Activated T-helper 9 cell treated with anti-CD3 and anti-CD28 coated beads, Interleukin-2, amount 50 U/mL, for 16 hours (primary cell): Measurements from ENCODE around the gene KBTBD2.
"Not testable (repeated sequence)": the region's sequence is repeated elsewhere in the genome, so short reads cannot be mapped to it uniquely, and the experiment has no call there.

Experiments
- DNase-seq: peaks from one replicate; pipeline ENCODE4 v3.0.0-alpha.2; 2020; ENCODE audit warnings: low read depth

The KBTBD2 gene

GRCh38 chr7:32855837-32856775, 35.5 kb downstream of the KBTBD2 start:
- not testable (repeated sequence) for DNase-seq

GRCh38 chr7:32850654-32851053, 40.9 kb downstream of the KBTBD2 start:
- not testable (repeated sequence) for DNase-seq

DNA sequence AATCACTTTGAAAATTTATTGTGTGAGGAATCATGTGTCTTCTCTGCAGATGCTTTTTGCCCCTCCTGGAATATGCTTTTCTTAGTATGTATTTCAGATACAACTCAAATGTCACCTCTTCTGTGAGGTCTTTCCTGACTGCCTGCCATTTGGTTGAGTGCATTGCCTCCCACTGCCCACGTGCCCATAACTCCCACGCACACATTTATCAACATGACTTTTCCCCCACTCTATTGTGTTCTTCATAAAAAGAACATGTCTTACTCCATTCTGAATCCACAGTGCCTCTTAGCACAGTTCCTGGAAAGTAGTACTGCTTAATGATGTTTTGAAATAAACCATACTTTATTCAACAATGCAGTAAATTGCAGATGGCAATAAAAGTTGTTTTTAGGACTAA, 42.9 kb downstream of the KBTBD2 start:
- DNase-seq: not testable (repeated sequence)

DNA sequence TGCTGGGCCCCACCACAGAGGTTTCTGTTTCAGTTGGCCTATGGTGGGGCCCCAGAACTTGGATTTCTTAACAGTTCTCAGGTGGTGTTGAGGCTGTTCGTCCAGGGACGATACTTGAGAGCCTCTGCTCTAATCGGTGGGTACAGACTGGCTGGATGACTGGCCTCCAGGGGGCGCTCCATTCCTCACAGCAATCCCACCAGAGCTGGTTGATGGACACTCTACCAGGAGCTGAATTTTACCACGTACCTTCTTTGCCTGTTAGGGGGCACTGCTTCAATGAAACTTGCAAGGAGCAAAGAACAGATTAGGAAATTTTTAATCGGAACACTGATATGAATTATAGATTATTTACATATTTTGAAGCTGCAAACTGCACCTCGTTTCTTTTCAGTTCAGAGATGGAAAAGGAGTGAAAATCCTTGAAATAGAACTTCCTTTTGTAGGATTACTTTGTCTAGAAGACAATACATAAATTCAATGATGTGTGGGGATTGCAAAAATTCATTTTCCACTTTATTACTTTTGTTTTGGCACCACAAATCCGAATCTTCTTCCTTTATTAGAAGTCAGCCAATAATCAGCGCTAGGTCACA, 44.8 kb downstream of the KBTBD2 start:
- DNase-seq: peak; percentile 85

DNA sequence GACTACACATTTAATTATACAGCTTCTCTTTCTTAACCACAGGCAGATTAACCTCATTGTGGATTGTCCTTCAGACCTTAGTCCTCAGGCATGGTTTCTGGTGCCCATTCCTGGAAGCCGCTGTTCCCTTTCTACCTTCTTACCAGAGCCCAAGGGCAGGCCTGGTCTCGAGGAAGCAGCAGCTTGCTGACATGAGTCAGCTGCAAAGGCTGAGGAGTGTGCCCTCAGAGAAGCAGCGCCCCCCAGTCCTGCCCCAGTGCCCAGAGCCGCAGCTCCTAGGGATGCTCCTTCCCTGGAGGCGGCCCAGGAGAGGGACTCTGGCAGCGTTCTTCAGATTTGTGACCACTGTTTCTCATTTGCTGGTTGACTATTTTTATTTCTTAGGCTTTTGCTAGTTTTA, 46.8 kb downstream of the KBTBD2 start:
- not testable (repeated sequence) for DNase-seq

DNA sequence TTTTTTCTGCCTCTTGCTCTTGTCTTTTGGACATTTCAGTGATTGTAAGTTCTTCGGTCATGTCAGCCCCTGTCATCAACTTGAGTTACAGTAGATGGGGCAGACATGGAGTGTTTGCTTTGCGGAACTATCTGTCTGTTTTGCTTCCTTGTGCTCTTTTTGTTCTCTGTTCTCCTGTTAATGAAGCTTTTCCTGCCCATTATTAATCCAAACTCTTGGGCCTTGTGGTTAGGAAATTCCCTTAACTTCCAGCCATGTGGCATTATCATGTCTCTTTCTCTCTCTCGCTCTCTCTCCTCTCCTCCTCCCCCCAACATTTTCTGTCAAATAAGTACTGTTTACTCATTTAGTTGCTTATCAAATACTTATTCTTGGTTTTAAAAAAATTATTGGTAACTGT, 47.8 kb downstream of the KBTBD2 start:
- DNase-seq: not testable (repeated sequence)

DNA sequence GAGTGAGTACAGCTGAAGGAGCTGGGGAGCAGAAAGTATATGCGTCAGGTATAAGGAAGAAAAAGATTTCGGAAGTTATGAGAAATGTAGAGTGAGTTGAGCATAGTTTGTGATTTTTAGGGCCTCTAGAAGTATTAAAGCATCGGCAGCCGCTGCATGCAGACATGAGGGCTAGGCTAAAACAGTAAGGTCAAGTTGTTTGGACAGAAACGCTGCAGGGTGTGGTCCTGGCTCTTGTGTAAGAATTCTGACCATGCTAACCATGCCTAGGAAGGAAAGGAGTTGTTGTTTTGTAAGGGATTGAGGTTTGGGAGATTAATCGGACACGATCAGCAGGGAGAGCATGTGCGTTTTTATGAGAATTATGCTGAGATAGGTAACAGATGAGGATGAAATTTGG, 51.7 kb downstream of the KBTBD2 start:
- not testable (repeated sequence) for DNase-seq

DNA sequence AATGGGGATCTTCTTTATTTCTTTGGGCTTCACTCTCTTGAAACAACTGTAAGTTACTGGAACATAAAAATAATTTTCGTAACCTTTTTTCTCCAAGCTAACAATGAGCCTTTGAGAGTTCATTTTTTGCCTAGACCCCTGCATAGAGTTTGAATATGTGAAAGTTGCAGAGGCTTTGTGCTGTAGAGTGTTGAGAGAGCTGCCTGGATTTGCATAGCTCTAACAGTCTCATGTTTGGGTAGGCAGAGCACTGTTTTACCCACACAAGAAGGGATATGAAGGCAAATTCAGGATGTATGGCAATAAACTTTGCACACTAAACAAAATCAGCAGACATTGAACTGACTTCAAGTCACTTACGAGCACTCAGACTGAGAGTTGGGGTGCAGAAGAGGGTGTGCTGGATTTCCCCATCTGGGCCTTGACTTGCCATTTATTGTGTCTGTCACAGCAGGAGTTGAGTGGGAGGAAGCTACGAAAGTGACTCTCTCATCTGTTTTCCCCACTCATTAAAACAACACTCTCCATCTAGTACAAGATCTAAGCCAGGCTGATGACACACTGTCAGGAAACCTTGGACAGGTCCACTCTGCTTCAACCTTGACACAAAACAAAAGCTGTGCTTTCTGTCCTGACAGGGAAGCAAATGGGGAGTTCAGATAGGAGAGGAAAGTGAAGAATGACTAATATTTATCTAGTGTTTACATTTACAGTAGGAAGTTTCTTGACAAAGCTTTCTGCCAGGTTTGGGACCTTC, 62.4 kb downstream of the KBTBD2 start:
- not testable (repeated sequence) for DNase-seq
